Endothelial cell of umbilical vein (primary cell): ENCODE measurements around the gene AP2B1.

Source experiments
- CTCF ChIP-seq, 2 donors: IDR thresholded peaks; 1 replicate in 1 of 2; 2 replicates in 1 of 2; pipeline ENCODE4 v1.5.1; 2011; ENCODE audit warnings: low read length in 2 of 2, mild to moderate bottlenecking in 2 of 2, moderate library complexity in 2 of 2, control low read depth in 1 of 2, inconsistent platforms in 1 of 2, low read depth in 1 of 2; ENCODE audit not compliant: insufficient read depth in 1 of 2; ENCODE audit errors: extremely low read depth in 1 of 2
- POLR2A ChIP-seq: IDR thresholded peaks from 2 replicates; pipeline ENCODE4 v1.6.1; 2012; ENCODE audit warnings: low read depth, mild to moderate bottlenecking, control low read depth, low read length
- POLR2AphosphoS5 ChIP-seq: IDR thresholded peaks from 2 replicates; pipeline ENCODE4 v1.6.1; 2012; ENCODE audit warnings: low read depth, mild to moderate bottlenecking, control low read depth, low read length, moderate library complexity; ENCODE audit not compliant: insufficient read depth

GRCh38 chr17:35735036-35735805 lies 148.1 kb downstream of the AP2B1 start:
- no peak for TF ChIP-seq POLR2AphosphoS5
- no peak for TF ChIP-seq CTCF (IDR thresholded peaks at IDR 0.05; ENCODE audit: extremely low read depth in 1 of 2, insufficient read depth in 1 of 2, low read depth in 1 of 2, low read length in 2 of 2)
- TF ChIP-seq POLR2A: no peak
